Fibroblast of mammary gland (primary cell): ENCODE measurements around the gene ITGA7.
"Not testable (repeated sequence)": the region's sequence is repeated elsewhere in the genome, so short reads cannot be mapped to it uniquely, and the experiment has no call there.

ENCODE experiments used
- DNase-seq: peaks from one replicate; pipeline ENCODE4 v3.0.0-alpha.2; 2010; ENCODE audit warnings: low read depth
- H3K4me3 ChIP-seq: 2 replicates; pipeline ENCODE4 v1.5.1; 2011; ENCODE audit warnings: low read depth, mild to moderate bottlenecking, low read length, moderate library complexity; ENCODE audit not compliant: control insufficient read depth
- CTCF ChIP-seq: conservative IDR thresholded peaks from 2 replicates; pipeline ENCODE4 v1.5.1; 2011; ENCODE audit warnings: low read depth, low read length, inconsistent platforms; ENCODE audit not compliant: control insufficient read depth, insufficient read depth

ITGA7 gene

GRCh38 chr12:55653031-55653430, 54.7 kb downstream of the ITGA7 start:
- no peak for DNase-seq
- no peak overlapping the region for H3K4me3 ChIP-seq
- TF ChIP-seq CTCF: no peak

- no peak for TF ChIP-seq CTCF
- no peak overlapping the region for H3K4me3 ChIP-seq
- DNase-seq: peak; percentile 24
Measured at GRCh38 chr12:55652352-55652751, 55.4 kb downstream of the ITGA7 start.

- no peak overlapping the region for H3K4me3 ChIP-seq
- no peak for DNase-seq
- no peak for TF ChIP-seq CTCF
Measured at GRCh38 chr12:55651299-55651683, 56.4 kb downstream of the ITGA7 start.

GRCh38 chr12:55650620-55651298, 56.9 kb downstream of the ITGA7 start:
- not testable (repeated sequence) for H3K4me3 ChIP-seq, DNase-seq

GRCh38 chr12:55647027-55647426, 60.7 kb downstream of the ITGA7 start:
- H3K4me3 ChIP-seq: no peak overlapping the region
- no peak for DNase-seq
- TF ChIP-seq CTCF: no peak

- no peak overlapping the region for H3K4me3 ChIP-seq
- DNase-seq: no peak
- TF ChIP-seq CTCF: no peak
Measured at GRCh38 chr12:55644591-55644990, 63.1 kb downstream of the ITGA7 start.

- H3K4me3 ChIP-seq: no peak overlapping the region
- DNase-seq: no peak
- TF ChIP-seq CTCF: no peak
Measured at GRCh38 chr12:55642669-55643068, 65.0 kb downstream of the ITGA7 start.
